Skin epidermis (tissue), 12 donors: ENCODE results near the gene EPN3.
A peak's percentile ranks its signal among the peaks of the same experiment; 100 is the strongest.

Source experiments
- H3K27ac ChIP-seq, 21 experiments: fragments of 200-600 bp; sonication (generic) in 11 of 21; one replicate each; pipeline ENCODE4 v1.5.0; 2020; ENCODE audit warnings: mild to moderate bottlenecking in 3 of 21, inconsistent platforms in 2 of 21, moderate library complexity in 2 of 21
- H3K4me3 ChIP-seq, 7 experiments: fragments of 200-600 bp; sonication (generic) in 2 of 7; one replicate each; pipeline ENCODE4 v1.5.0; 2020; ENCODE audit warnings: inconsistent platforms in 2 of 7, mild to moderate bottlenecking in 2 of 7, moderate library complexity in 1 of 7

Gene EPN3

GRCh38 chr17:50546701-50547034, 14.1 kb downstream of the EPN3 start:
- Histone ChIP-seq H3K27ac (peak overlapping the region in 8 of 21 experiments; percentile 84 to 93 (median 88)), H3K4me3 (peak overlapping the region in 6 of 7 experiments; percentile 43 to 74 (median 52))

DNA sequence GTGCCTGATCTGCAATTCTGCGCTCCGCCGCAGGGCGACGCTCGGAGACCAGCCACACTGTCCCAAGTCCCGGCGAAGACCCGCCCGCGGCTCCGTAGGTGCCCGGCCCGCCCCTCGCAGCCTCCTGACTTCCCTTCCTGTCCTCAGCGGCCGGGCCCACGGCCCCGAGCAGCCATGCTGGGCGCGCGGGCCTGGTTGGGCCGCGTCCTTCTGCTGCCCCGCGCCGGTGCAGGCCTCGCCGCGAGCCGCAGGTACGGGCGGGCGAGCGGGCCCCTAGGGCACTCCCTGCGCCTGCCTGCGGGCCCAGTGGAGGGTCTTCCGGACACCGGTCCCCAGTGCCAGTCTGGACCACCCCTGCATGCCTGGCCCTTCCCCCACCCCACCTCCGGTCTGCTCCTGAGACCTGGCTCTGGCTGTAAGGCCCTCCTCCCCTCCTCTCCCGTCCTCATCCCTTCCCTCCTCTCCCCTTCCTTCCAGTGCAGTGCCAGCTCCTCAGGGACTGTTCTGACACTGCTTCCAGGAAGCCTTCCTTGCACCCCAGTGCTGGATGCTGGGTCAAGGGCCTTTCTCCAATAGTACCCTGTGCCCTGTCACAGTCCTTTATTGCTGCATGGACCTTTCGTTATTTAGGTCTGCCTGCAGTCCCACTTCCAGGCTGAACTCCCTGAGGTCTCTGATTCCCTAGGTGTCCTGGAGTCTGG, 14.7 kb downstream of the EPN3 start, which contains the start of gene SPATA20:
SPATA20 (plus strand) TSS at position 140 of the 701 bp plus-strand sequence; CDS start at position 175, 35 bp downstream.
- H3K27ac ChIP-seq: peak within 1 kb of the TSS in 20 of 21 experiments; percentile 58 to 93 (median 84)

GRCh38 chr17:50547736-50548083, 15.2 kb downstream of the EPN3 start:
- peak overlapping the region in 11 of 21 experiments; percentile 58 to 93 (median 87) for H3K27ac ChIP-seq
- H3K4me3 ChIP-seq: peak overlapping the region in 6 of 7 experiments; percentile 43 to 74 (median 57)

More for the DNA sequence above, 14.7 kb downstream of the EPN3 start, which contains the start of gene SPATA20:
- peak within 1 kb of the TSS; percentile 43 to 74 (median 55) for H3K4me3 ChIP-seq

GRCh38 chr17:50548831-50549230, 16.3 kb downstream of the EPN3 start:
- Histone ChIP-seq H3K27ac (no peak overlapping the region), H3K4me3 (no peak overlapping the region)

DNA sequence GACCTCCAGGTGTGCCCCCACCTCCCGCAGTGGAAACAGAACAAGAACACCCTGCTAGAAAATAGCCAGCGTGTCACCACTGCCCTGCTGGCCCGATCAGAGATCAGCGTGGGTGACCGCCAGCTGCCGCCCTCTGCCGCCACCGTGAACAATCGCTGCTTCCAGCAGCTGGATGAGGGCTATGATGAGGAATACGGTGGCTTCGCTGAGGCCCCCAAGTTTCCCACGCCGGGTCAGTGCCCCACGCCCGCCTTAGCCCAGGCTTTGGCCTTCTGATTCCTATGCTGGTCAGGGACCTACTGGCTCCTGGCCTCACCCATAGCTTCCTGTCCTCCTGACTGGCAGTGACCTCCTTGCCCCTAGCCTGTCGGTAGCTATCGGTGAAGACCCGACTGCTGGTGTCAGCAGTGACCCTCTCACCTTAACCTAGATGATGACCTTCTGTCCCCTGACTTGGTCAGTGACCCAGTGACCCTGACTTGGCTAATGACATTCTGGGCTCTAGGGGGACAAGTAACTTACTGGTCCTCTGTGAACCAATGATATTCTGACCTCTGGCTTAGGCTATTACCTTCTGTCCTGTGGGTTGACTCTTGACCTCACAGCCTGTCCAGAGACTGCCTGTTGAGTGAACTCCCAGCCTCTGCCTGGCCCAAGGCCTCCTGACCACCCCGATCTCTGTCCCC, 16.9 kb downstream of the EPN3 start:
- Histone ChIP-seq H3K4me3 (no peak overlapping the region), H3K27ac (no peak overlapping the region)

DNA sequence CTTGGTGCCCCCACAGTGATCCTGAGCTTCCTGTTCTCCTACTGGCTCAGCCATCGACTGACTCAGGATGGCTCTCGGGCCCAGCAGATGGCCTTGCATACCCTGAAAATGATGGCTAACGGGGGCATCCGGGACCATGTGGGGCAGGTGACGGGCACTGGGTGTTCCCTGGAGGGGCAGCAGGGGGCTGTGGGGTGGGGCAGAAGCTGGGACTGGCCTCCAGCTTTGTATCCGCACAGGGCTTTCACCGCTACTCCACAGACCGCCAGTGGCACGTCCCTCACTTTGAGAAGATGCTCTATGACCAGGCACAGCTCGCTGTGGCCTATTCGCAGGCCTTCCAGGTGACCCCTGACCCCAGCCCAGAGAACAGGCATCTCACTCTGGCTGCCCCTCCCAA, 17.4 kb downstream of the EPN3 start:
- H3K27ac ChIP-seq: no peak overlapping the region
- H3K4me3 ChIP-seq: no peak overlapping the region

- H3K4me3 ChIP-seq: no peak overlapping the region
- H3K27ac ChIP-seq: no peak overlapping the region
Measured at GRCh38 chr17:50550661-50551432, 18.3 kb downstream of the EPN3 start.

GRCh38 chr17:50551433-50551815, 18.9 kb downstream of the EPN3 start:
- no peak overlapping the region for H3K27ac ChIP-seq
- H3K4me3 ChIP-seq: no peak overlapping the region

- Histone ChIP-seq H3K4me3 (no peak overlapping the region), H3K27ac (no peak overlapping the region)
Measured at GRCh38 chr17:50551884-50552283, 19.3 kb downstream of the EPN3 start.

DNA sequence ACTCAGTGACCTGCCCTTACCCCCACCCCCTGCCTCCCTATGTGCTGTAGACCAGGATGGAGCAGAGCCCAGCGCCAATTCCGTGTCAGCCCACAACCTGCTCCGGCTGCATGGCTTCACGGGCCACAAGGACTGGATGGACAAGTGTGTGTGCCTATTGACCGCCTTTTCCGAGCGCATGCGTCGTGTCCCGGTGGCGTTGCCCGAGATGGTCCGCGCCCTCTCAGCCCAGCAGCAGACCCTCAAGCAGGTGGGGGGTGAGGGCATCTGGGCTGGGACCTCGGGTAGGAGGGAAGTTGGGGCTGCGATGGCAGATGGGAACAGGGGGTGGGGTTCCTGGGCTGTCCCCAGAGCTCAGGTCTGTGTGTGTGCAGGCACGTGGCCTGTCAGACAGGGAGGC, 21.7 kb downstream of the EPN3 start:
- H3K27ac ChIP-seq: no peak overlapping the region
- H3K4me3 ChIP-seq: no peak overlapping the region

DNA sequence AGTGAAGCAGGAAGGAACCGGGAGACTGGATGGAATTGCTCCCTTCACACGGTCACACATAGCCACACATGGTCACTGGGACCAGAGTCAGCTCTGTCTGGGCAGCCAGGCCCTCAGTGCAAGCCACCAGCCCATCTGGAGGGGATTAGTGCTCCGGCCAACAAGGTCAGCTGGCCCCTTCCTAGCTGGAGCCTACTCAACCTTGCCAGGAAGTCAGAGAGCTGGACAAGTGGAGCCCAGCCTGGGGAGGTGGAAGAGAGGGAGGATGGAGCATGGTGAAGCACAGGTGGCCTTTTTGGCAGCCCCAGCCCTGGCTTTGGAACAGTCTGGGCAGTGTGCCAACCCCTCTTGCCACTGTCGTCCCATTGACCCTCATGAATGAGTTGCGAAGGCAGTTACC, 24.3 kb downstream of the EPN3 start:
- no peak overlapping the region for H3K27ac ChIP-seq
- no peak overlapping the region for H3K4me3 ChIP-seq

GRCh38 chr17:50557630-50558029, 25.1 kb downstream of the EPN3 start:
- H3K4me3 ChIP-seq: no peak overlapping the region
- no peak overlapping the region for H3K27ac ChIP-seq

DNA sequence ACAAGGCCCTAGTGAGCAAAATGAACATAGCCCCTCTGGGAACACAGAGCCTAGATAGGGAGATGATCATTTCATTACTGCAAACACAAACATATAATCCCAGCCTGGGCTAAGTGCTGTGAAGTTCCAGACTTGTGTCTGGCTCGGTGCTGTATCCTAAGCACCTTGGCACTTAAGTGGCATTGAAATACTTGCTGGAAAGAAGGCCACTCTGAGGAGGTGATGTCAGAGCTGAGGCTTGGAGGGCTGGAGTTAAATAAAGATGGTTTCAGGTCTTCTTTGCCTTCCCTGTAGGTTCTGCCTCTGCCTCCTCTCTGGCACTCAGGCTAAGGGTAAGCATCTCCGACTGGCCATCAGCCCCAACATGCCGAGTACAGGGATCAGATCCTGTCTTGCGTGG, 25.6 kb downstream of the EPN3 start:
- Histone ChIP-seq H3K27ac (peak overlapping the region in 1 of 21 experiments; percentile 29), H3K4me3 (no peak overlapping the region)

DNA sequence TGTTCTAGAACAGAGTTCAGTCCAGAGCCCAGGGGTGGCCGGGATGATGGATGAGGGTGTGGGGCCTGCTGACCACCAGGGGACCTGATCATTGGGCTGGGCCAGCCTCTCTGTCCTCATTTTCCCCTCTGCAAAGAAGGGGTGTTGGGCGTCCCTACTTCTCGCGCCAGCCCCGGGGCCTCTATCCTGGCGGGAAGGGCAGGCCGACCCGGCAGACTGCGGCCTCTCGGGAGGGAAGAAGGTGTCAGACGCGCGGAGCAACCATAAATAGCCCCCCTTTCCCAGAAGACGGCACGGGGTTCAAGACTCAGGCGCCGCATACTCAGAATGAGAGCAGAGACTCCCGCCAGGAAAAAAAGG, 26.0 kb downstream of the EPN3 start:
- peak overlapping the region in 1 of 21 experiments; percentile 29 for H3K27ac ChIP-seq

DNA sequence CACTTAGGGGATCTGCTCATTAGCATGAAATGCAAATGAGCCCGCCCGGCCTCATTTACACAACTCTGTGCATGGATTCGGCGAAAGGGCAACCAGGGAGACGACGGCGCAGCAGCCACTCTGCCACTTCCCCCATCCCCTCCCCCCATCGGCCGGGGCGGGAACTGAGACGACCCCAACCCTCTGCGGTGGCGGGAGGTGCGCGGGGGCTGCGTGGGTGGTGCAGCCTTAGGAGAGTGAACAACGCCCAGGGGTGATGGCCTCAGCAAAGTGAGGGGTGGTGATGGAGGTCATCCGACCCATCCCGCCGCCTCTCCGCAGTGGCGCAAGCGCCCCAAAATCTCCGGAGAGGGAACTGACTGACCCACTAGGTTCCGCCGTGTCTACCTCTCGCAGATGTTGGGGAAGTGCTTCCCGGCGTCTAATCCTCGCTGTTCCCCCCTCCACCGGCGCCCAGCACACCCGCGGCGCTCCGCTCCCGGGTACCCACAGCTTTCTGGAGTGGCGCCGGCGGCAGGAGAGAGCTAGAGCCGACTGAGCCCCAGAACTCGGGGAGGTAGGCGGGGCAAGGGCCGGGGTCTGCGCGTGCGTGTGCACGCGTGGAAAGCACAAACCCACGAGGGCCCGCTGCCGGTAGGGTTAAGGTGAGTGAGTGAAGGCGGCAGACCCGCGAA, 26.5 kb downstream of the EPN3 start:
- Histone ChIP-seq H3K4me3 (peak overlapping the region in 5 of 7 experiments; percentile 1 to 56 (median 12)), H3K27ac (peak overlapping the region in 3 of 21 experiments; percentile 29 to 34 (median 31))

More for the DNA sequence above, 26.0 kb downstream of the EPN3 start:
- no peak overlapping the region for H3K4me3 ChIP-seq

- Histone ChIP-seq H3K4me3 (peak overlapping the region; percentile 39 to 56 (median 49)), H3K27ac (peak overlapping the region in 4 of 21 experiments; percentile 31 to 75 (median 34))
Measured at GRCh38 chr17:50559674-50560184, 27.2 kb downstream of the EPN3 start.

DNA sequence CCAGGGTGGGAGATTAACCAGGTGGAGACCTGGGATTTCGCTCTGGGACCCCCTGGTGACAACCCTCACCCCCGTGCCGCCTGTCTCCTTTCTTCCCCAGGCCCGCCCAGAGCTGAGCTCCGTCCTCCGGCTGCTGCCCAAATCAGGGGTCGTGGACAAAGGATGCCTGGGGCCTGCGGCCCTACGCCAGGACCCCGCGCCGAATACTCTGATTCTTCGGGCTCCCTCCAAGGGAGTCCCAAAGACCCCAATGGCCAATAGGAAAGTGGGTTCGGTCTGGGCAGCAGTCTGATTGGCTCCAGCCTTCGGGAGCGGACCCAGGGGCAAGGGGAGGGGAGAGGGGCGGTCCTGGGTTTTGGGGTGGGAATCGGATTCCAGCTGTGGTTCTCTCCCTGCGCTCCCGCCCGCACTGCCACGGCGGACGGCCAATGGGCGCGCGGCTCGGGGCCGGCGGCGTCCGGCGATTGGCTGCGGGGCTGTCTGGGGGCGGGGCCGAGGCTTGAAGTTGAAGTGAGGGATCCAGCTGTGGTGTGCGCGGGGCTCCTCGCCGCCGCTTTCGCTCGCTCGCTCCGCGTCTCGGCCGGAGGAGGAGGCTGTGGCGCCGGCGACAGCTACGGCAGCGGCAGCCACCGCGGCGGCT, 27.8 kb downstream of the EPN3 start, which contains the start of gene CACNA1G:
CACNA1G (plus strand) TSS at position 531 of the 640 bp plus-strand sequence. CDS start 745 bp downstream, outside the sequence.
- peak within 1 kb of the TSS in 14 of 21 experiments; percentile 4 to 75 (median 44) for H3K27ac ChIP-seq

DNA sequence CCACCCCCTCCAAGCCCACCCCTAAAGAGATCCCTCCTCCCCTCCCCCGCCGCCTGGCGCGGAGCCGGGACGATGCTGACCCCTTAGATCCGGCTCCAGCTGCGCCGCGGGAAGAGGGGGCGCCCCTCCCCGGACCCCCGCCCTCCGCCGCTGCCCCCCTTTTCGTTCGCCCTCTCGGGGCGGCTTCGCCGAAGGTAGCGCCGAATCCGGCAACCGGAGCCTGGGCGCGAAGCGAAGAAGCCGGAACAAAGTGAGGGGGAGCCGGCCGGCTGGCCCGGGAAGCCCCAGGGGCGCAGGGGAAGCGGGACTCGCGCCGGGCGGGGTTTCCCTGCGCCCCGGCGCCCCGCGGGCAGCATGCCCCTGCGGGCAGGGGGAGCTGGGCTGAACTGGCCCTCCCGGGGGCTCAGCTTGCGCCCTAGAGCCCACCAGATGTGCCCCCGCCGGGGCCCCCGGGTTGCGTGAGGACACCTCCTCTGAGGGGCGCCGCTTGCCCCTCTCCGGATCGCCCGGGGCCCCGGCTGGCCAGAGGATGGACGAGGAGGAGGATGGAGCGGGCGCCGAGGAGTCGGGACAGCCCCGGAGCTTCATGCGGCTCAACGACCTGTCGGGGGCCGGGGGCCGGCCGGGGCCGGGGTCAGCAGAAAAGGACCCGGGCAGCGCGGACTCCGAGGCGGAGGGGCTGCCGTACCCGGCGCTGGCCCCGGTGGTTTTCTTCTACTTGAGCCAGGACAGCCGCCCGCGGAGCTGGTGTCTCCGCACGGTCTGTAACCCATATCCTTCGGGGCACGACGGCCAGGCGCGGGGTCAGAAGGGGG, 28.6 kb downstream of the EPN3 start:
- peak overlapping the region in 14 of 21 experiments; percentile 4 to 75 (median 44) for H3K27ac ChIP-seq
- peak overlapping the region; percentile 39 to 56 (median 49) for H3K4me3 ChIP-seq

More for the DNA sequence above, 27.8 kb downstream of the EPN3 start, which contains the start of gene CACNA1G:
- peak within 1 kb of the TSS; percentile 39 to 56 (median 49) for H3K4me3 ChIP-seq
